ENCODE data around the gene DSG1. TPM values are rescaled to one million over a fixed set of nuclear protein-coding genes. Genes with fewer than 3 reads are reported as not detected.
"Not testable (repeated sequence)": the region's sequence is repeated elsewhere in the genome, so short reads cannot be mapped to it uniquely, and the experiment has no call there.

The DSG1 gene
- total RNA-seq, 2 experiments from 2014 or later = not detected

DNA sequence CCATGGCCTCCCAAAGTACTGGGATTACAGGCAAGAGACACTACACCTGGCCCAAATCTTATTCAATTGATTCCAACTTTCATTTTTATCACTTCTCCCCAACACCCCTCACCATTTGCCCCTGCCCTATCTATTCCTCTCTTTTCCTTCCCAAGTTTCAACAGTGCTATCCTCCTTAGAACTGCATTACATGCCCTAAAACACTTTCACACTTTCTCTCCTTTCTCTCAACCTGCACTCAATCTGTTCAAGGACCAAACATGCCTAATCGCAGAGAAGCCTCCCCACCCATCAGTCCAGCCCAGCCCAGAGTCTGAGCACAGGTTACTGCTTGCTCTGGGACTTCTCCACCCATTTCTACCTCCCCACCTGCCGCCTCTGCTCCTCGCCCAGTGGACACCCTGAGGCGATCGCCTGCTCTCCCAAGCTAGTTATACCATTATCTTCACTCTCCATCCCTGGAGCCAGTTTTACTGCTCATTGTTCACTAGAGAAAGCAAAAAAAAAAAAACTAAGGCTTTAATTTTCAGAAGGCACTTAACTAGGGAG lies 23.7 kb upstream of the DSG1 start:
- POLR2A ChIA-PET = no interaction called here
- no peak for ATAC-seq
- peaks cover 15% of the 10 kb centered on the region for H3K9me3 Mint-ChIP-seq (ENCODE audit: insufficient read depth)
- no peak overlapping the region for H3K27ac Mint-ChIP-seq
- no peak overlapping the region for H3K4me3 Mint-ChIP-seq
- no peak for DNase-seq
- no peaks in the 10 kb centered on the region for H3K27me3 Mint-ChIP-seq (ENCODE audit: low read depth)
- H3K4me1 Mint-ChIP-seq (ENCODE audit: low read depth) = no peaks in the 10 kb centered on the region
- no peaks in the 10 kb centered on the region for H3K36me3 Mint-ChIP-seq (ENCODE audit: low read depth)
- CTCF ChIA-PET = no interaction called here

- Mint-ChIP-seq H3K4me3 (no peak overlapping the region), H3K27me3 (ENCODE audit: low read depth) (no peaks in the 10 kb centered on the region), H3K36me3 (ENCODE audit: low read depth) (no peaks in the 10 kb centered on the region), H3K27ac (no peak overlapping the region), H3K4me1 (ENCODE audit: low read depth) (no peaks in the 10 kb centered on the region), H3K9me3 (ENCODE audit: insufficient read depth) (peaks cover 5% of the 10 kb centered on the region)
- ATAC-seq (no peak), DNase-seq (no peak)
- POLR2A ChIA-PET = no interaction called here
- CTCF ChIA-PET = no interaction called here
Observed at GRCh38 chr18:31297248-31297647, 20.7 kb upstream of the DSG1 start.

GRCh38 chr18:31301201-31301655 lies 16.7 kb upstream of the DSG1 start:
- ChIA-PET CTCF (no interaction called here), POLR2A (no interaction called here)
- Mint-ChIP-seq H3K4me3 (no peak overlapping the region), H3K36me3 (ENCODE audit: low read depth) (no peaks in the 10 kb centered on the region), H3K4me1 (ENCODE audit: low read depth) (no peaks in the 10 kb centered on the region), H3K27ac (no peak overlapping the region), H3K9me3 (ENCODE audit: insufficient read depth) (no peaks in the 10 kb centered on the region), H3K27me3 (ENCODE audit: low read depth) (no peaks in the 10 kb centered on the region)
- DNase-seq (no peak), ATAC-seq (no peak)

- H3K4me1 Mint-ChIP-seq (ENCODE audit: low read depth) = no peaks in the 10 kb centered on the region
- H3K36me3 Mint-ChIP-seq (ENCODE audit: low read depth) = no peaks in the 10 kb centered on the region
- H3K27ac Mint-ChIP-seq = no peak overlapping the region
- ATAC-seq (no peak), DNase-seq (no peak)
- ChIA-PET POLR2A (no interaction called here), CTCF (no interaction called here)
- H3K27me3 Mint-ChIP-seq (ENCODE audit: low read depth) = no peaks in the 10 kb centered on the region
- no peaks in the 10 kb centered on the region for H3K9me3 Mint-ChIP-seq (ENCODE audit: insufficient read depth)
- no peak overlapping the region for H3K4me3 Mint-ChIP-seq
Observed at GRCh38 chr18:31302991-31303390, 15.0 kb upstream of the DSG1 start.

DNA sequence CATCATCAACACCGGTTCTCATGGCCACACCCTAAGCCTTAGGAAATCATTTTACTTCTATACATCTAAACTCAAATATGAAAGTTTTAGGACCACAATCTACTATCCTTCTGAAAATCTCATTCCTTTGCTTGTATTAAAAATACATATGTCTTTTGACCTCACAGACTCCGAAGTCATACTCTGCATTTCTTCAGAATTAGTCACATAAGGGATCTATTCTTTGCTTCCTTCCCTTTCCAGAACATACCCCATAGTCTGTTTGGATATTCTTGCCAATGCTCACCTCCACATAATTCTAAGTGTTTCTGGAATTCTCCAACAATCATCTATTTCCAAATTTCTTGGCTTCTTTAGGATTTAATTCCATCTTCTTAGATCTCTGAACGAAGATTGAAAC lies 14.2 kb upstream of the DSG1 start:
- Mint-ChIP-seq H3K9me3 (ENCODE audit: insufficient read depth) (no peaks in the 10 kb centered on the region), H3K4me3 (no peak overlapping the region), H3K4me1 (ENCODE audit: low read depth) (no peaks in the 10 kb centered on the region), H3K36me3 (ENCODE audit: low read depth) (no peaks in the 10 kb centered on the region), H3K27ac (no peak overlapping the region), H3K27me3 (ENCODE audit: low read depth) (no peaks in the 10 kb centered on the region)
- POLR2A ChIA-PET = no interaction called here
- ATAC-seq (no peak), DNase-seq (no peak)
- CTCF ChIA-PET = no interaction called here

DNA sequence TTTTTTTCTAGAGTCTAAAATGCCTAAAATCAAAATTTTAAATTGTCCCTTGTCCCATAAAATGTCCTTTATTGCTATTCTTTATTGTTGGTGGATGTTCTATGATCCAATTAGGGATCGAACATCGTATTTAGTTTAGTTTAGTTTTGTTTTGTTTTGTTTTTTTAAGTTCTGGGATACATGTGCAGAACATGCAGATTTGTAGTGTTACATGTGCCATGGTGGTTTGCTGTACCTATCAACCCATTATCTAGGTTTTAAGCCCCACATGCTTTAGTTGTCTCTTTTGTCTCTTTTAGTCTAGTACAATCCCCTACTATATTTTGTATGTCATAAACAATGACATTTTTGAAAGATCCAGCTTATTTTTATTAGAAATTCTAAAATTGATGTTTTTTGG lies 8.8 kb upstream of the DSG1 start:
- H3K4me1 Mint-ChIP-seq (ENCODE audit: low read depth) = no peaks in the 10 kb centered on the region
- no peak overlapping the region for H3K4me3 Mint-ChIP-seq
- DNase-seq (no peak), ATAC-seq (no peak)
- H3K9me3 Mint-ChIP-seq (ENCODE audit: insufficient read depth) = peaks cover 5% of the 10 kb centered on the region
- H3K36me3 Mint-ChIP-seq (ENCODE audit: low read depth) = no peaks in the 10 kb centered on the region
- H3K27me3 Mint-ChIP-seq (ENCODE audit: low read depth) = no peaks in the 10 kb centered on the region
- ChIA-PET POLR2A (no interaction called here), CTCF (no interaction called here)
- H3K27ac Mint-ChIP-seq = no peak overlapping the region

DNA sequence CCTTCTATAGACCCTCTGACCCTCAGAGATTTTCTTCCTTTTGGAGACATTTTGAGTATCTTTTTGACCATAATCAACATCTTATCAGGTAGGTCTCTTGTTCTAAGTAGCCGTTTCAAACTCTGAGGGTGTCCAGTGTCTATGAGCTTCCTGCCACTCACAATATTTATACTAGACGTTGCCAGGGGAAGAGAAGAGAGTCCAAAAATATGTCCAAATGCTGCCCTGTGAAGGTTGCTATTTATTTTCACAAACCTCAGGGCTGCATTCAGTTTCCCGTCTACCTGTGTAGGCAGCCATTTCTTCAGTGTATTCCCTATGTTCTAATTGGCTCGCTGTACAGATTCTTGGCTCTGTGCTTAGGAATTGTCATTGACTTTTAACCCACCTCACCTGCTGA lies 986 bp upstream of the DSG1 start:
- H3K4me3 Mint-ChIP-seq = no peak overlapping the region
- CTCF ChIA-PET = no interaction called here
- no peak for DNase-seq
- no peak for ATAC-seq
- no peaks in the 10 kb centered on the region for H3K36me3 Mint-ChIP-seq (ENCODE audit: low read depth)
- H3K27me3 Mint-ChIP-seq (ENCODE audit: low read depth) = no peaks in the 10 kb centered on the region
- H3K27ac Mint-ChIP-seq = no peak overlapping the region
- H3K4me1 Mint-ChIP-seq (ENCODE audit: low read depth) = no peaks in the 10 kb centered on the region
- H3K9me3 Mint-ChIP-seq (ENCODE audit: insufficient read depth) = no peaks in the 10 kb centered on the region
- POLR2A ChIA-PET = no interaction called here

DNA sequence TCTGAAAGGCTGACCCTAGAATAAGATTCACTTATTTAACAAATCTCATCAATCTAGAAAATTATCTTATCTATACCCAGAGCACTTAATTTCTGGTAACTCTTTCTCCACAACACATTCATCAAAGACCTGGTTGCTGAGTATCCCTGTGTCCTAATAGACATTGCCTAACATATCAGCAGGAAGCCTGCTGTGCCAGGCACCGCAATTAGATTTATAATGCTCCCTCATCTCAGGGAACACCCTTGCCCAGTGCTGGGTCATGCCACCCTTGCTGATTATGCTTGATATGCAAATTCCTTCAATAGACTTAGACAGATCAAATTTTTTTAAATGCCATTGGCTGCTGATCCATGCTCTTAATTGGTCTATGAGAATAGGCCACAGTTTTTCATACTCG lies 3.8 kb downstream of the DSG1 start:
- no peaks in the 10 kb centered on the region for H3K27me3 Mint-ChIP-seq (ENCODE audit: low read depth)
- POLR2A ChIA-PET = no interaction called here
- CTCF ChIA-PET = no interaction called here
- no peak overlapping the region for H3K4me3 Mint-ChIP-seq
- no peak for ATAC-seq
- H3K36me3 Mint-ChIP-seq (ENCODE audit: low read depth) = no peaks in the 10 kb centered on the region
- H3K27ac Mint-ChIP-seq = no peak overlapping the region
- no peaks in the 10 kb centered on the region for H3K9me3 Mint-ChIP-seq (ENCODE audit: insufficient read depth)
- no peak for DNase-seq
- H3K4me1 Mint-ChIP-seq (ENCODE audit: low read depth) = no peaks in the 10 kb centered on the region

DNA sequence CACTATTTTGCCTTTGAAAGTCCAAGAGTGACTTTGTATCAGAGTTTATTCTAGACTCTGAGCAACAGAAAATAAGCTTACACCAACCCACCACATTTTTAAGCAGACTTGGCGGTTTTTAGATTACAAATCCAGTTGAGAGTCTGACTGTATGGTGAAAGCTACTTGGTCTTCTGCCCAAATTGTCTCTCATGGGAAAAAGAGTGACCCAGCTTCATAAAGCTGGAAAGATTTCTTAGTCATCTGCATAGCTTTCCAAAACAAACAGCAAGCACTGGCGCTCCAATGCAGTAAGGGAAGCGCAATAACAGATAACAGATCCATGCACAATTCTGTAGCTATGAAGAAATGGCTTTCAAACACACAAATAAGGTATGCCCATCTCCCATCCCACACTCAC lies 7.1 kb downstream of the DSG1 start:
- Mint-ChIP-seq H3K27ac (no peak overlapping the region), H3K27me3 (ENCODE audit: low read depth) (no peaks in the 10 kb centered on the region), H3K4me3 (no peak overlapping the region), H3K9me3 (ENCODE audit: insufficient read depth) (no peaks in the 10 kb centered on the region), H3K36me3 (ENCODE audit: low read depth) (no peaks in the 10 kb centered on the region), H3K4me1 (ENCODE audit: low read depth) (no peaks in the 10 kb centered on the region)
- CTCF ChIA-PET = no interaction called here
- DNase-seq (no peak), ATAC-seq (no peak)
- POLR2A ChIA-PET = no interaction called here

GRCh38 chr18:31329787-31330438 lies 12.0 kb downstream of the DSG1 start:
- no peak overlapping the region for H3K27ac Mint-ChIP-seq
- no peak for DNase-seq
- no peaks in the 10 kb centered on the region for H3K27me3 Mint-ChIP-seq (ENCODE audit: low read depth)
- no peaks in the 10 kb centered on the region for H3K9me3 Mint-ChIP-seq (ENCODE audit: insufficient read depth)
- H3K36me3 Mint-ChIP-seq (ENCODE audit: low read depth) = no peaks in the 10 kb centered on the region
- no peak overlapping the region for H3K4me3 Mint-ChIP-seq
- POLR2A ChIA-PET = no interaction called here
- CTCF ChIA-PET = no interaction called here
- no peak for ATAC-seq
- no peaks in the 10 kb centered on the region for H3K4me1 Mint-ChIP-seq (ENCODE audit: low read depth)

GRCh38 chr18:31343454-31343853 lies 25.5 kb downstream of the DSG1 start:
- ChIA-PET CTCF (no interaction called here), POLR2A (no interaction called here)
- Mint-ChIP-seq H3K4me1 (ENCODE audit: low read depth) (no peaks in the 10 kb centered on the region), H3K27me3 (ENCODE audit: low read depth) (no peaks in the 10 kb centered on the region), H3K27ac (no peak overlapping the region), H3K36me3 (ENCODE audit: low read depth) (no peaks in the 10 kb centered on the region), H3K4me3 (no peak overlapping the region), H3K9me3 (ENCODE audit: insufficient read depth) (no peaks in the 10 kb centered on the region)
- no peak for DNase-seq
- ATAC-seq = no peak

GRCh38 chr18:31353336-31353735 lies 35.4 kb downstream of the DSG1 start:
- POLR2A ChIA-PET; H3K4me3 Mint-ChIP-seq; H3K9me3 Mint-ChIP-seq (ENCODE audit: insufficient read depth); H3K27ac Mint-ChIP-seq; H3K36me3 Mint-ChIP-seq (ENCODE audit: low read depth); CTCF ChIA-PET; H3K4me1 Mint-ChIP-seq (ENCODE audit: low read depth); DNase-seq; ATAC-seq; H3K27me3 Mint-ChIP-seq (ENCODE audit: low read depth): not testable (repeated sequence)

- no peak for ATAC-seq
- DNase-seq = no peak
- Mint-ChIP-seq H3K27ac (no peak overlapping the region), H3K36me3 (ENCODE audit: low read depth) (no peaks in the 10 kb centered on the region), H3K27me3 (ENCODE audit: low read depth) (no peaks in the 10 kb centered on the region), H3K9me3 (ENCODE audit: insufficient read depth) (peaks cover 8% of the 10 kb centered on the region), H3K4me3 (no peak overlapping the region), H3K4me1 (ENCODE audit: low read depth) (no peaks in the 10 kb centered on the region)
- CTCF ChIA-PET = no interaction called here
- POLR2A ChIA-PET = no interaction called here
Observed at GRCh38 chr18:31354990-31355389, 37.0 kb downstream of the DSG1 start.

All from activated CD8-positive, alpha-beta T cell treated with anti-CD3 and anti-CD28 coated beads, Interleukin-2, amount 10 ng/mL, durations not matched to agents 7 days and 5 days (primary cell).